A204.1 (cell line): ENCODE data around the gene LTA.
A peak's percentile ranks its signal among the peaks of the same experiment; 100 is the strongest.
"Not testable (repeated sequence)": the region's sequence is repeated elsewhere in the genome, so short reads cannot be mapped to it uniquely, and the experiment has no call there.

ENCODE experiments used
- FAIRE-seq: peaks from 2 replicates; lab custom pipeline; 2012; peaks lifted over from hg19 to GRCh38; lab: Jason Lieb, UNC

The LTA gene

DNA sequence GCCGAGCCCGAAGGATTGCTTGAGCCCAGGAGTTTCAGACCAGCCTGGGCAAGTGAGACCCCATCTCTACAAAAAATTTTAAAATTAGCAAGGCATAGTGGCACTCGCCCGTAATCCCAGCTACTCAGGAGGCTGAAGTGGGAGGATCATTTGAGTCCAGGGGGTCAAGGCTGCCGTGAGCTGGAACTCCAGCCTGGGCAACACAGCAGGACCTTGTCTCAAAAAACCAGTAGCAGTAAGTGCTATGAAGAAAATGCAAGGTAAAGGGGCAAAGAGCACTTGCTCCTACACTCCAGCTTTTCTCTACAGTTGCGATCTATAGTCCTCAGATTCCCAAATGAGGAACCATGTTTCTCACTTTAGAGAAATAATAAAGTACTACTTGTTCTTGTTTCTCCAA, 28.4 kb upstream of the LTA start:
- FAIRE-seq, result no peak

DNA sequence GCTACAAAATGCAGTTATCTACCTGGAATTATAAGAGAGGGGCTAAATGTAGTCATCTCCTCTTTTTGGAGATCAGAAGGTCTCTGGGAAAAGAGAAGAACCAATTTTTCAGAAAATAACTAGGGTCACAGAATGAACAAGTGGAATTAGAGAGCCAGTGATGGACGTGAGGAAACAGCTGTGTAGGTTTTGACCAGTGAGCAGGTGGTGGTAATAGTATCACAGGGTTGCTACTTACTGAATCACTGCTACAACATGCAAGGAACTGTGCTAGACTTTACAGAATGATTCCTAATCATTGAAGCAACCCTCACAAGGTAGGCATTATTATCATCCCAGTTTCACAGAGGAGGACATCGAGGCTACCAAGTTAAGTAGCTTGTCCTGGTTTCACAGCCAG, 27.4 kb upstream of the LTA start:
- no peak for FAIRE-seq

- no peak for FAIRE-seq
These were observed 26.8 kb upstream of the LTA start for GRCh38 chr6:31545291-31545690.

GRCh38 chr6:31546339-31546957, 25.6 kb upstream of the LTA start, which contains the start of gene ATP6V1G2:
TSS of gene ATP6V1G2 (minus strand) at chr6:31546608. CDS start at chr6:31546559, 49 bp downstream.
- FAIRE-seq, result no peak

GRCh38 chr6:31546958-31547726, 24.9 kb upstream of the LTA start, which contains the start of gene NFKBIL1:
TSS of gene NFKBIL1 (plus strand) at chr6:31547608. CDS start at chr6:31547695, 87 bp downstream.
- peak; percentile 90 for FAIRE-seq

DNA sequence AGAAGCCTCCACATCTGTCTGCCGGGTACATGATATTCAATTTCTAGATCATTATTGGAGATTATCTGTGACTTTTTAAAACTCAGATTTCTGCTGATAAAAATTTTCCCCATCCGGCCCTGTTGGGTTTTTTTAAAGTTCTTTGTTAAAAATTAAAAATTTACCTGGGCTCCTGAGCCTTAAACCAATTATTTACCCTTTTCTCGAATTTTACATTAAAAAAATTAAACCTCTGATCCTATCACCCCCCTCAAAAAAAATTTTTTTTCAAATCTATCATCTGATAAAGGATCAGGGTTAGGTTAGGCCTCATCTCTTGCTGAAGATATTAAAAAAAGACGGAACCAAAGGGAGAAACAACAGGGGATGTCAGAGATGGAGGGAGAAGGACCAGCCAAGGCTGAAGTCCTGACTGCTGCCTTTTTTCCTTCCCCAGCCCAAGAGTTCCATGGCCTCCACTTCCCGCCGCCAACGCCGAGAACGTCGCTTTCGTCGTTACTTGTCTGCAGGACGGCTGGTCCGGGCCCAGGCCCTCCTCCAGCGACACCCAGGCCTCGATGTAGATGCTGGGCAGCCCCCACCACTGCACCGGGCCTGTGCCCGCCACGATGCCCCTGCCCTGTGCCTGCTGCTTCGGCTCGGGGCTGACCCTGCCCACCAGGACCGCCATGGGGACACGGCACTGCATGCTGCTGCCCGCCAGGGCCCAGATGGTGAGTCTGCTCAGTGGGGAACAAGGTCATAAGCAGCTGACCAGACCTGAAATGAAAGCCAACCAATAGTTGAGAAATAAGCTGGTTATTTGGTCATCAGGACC, 24.2 kb upstream of the LTA start:
- FAIRE-seq, result no peak

- FAIRE-seq, result no peak
These were observed 23.6 kb upstream of the LTA start for GRCh38 chr6:31548544-31548873.

DNA sequence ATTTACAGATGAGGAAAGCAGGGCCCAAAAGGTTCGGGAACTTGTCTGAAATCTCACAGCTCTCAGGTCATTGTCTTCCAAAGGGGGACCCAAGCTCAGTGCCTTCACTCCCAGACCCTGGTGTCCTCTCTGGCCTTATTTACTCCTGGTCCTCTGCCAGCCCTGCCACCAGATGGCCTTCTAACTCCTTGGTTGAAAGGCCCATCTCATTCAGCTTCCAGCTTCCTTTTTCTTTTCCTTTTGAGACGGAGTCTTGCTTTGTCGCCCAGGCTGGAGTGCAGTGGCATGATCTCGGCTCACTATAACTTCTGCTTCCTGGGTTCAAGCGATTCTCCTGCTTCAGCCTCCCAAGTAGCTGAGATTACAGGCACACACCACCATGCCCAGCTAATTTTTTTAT, 20.7 kb upstream of the LTA start:
- not testable (repeated sequence) for FAIRE-seq

- FAIRE-seq, result no peak
These were observed 15.8 kb upstream of the LTA start for GRCh38 chr6:31556307-31556706.

DNA sequence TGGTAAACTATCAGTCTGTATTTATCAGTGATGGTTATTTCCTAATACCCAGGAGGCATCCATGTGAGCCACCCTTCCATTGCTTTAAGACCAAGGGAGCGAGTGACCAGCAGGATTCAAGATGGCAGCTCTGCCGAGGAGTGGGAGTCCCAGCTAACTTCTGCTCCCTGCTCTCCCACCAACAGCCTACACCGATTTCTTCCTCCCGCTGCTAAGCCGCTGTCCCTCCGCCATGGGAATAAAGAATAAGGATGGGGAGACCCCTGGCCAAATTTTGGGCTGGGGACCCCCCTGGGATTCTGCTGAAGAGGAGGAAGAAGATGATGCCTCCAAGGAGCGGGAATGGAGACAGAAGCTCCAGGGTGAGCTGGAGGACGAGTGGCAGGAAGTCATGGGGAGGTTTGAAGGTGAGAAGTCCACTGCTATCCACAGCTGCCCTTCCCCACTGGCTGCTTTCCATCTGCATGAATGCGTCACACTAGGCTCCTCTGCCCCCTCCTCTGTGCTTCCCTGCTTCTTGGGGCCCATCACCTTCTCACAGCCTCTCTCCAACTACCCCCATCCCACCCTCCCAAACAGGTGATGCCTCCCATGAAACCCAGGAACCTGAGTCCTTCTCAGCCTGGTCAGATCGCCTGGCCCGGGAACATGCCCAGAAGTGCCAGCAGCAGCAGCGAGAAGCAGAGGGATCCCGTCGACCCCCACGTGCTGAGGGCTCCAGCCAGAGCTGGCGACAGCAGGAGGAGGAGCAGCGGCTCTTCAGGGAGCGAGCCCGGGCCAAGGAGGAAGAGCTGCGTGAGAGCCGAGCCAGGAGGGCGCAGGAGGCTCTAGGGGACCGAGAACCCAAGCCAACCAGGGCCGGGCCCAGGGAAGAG, 14.4 kb upstream of the LTA start:
- no peak for FAIRE-seq

DNA sequence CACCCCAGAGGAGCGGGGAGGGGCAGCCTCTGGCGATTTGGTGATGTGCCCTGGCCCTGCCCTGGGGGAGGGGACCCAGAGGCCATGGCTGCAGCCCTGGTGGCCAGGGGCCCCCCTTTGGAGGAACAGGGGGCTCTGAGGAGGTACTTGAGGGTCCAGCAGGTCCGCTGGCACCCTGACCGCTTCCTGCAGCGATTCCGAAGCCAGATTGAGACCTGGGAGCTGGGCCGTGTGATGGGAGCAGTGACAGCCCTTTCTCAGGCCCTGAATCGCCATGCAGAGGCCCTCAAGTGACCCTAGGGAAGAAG, 13.8 kb upstream of the LTA start:
- FAIRE-seq, result no peak

GRCh38 chr6:31558631-31559500, 13.2 kb upstream of the LTA start:
- FAIRE-seq, result no peak

DNA sequence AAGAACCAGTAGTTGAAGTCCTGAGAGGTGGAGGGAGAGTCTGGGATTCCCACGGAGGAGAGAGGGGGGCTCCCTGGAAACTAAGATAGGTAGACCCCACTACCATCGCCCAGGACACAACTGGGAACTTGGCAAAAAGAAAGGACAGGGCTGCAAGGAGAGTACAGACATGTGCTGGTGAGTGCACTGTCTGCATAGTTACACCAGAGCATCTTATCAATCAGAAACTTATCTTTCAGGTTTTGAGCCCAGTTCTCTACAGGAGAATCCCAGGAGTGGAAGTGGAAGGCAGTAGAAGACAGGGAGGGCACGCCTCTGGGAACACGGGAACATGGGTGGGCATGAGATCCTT, 12.5 kb upstream of the LTA start:
- FAIRE-seq, result no peak

DNA sequence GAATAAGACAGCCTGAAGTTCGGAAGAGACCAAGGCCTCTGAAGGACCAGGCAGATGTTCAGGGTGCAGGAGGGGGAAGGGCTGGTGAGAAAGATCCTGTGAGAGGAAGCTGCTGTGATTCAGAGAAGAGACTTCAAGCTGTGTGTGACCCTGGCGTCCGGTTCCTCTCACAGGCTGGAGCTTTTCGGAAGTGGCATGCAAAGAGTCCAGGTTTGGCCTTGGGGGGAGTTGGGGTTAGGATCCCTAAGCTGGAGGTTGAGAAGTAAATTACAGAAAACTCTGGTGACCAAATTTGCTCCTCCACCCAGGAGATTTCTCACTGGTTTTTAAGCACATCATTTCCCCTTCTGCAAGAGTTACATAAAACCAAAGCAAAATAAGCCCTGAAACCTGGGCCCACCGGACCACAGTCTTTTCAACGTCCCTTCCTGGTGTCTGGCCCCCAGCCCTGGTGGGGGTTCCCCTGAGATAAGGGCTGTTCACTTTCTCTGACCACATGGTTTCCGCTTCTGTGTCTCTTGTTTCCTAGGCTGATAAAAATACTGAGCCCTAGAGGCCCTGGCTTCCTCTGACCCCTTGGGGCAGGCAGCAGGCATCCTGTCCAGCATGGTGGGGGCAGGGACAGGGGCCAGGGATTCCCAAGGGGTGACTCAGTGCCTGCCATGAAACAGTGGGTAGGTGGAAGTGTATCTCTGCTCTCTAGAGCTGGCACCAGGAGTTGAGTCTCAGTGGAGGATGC, 12.0 kb upstream of the LTA start:
- no peak for FAIRE-seq

DNA sequence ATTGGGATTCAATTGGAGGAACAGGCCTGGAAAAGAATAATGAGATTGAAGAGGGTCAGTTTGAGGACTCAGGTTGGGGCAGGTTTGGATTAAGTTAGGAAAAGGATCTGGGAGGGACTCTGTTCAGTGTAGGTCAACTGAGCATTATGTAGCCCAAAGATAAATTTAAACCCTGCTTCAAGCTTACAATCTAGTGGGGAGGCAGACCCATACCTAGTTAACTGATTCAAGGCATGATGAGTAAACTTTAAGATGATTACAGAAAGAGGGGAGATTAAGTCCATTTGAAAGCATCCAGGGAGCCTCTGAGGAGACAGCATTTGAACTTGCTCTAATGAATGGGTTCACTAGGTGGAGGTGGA, 11.4 kb upstream of the LTA start:
- no peak for FAIRE-seq

DNA sequence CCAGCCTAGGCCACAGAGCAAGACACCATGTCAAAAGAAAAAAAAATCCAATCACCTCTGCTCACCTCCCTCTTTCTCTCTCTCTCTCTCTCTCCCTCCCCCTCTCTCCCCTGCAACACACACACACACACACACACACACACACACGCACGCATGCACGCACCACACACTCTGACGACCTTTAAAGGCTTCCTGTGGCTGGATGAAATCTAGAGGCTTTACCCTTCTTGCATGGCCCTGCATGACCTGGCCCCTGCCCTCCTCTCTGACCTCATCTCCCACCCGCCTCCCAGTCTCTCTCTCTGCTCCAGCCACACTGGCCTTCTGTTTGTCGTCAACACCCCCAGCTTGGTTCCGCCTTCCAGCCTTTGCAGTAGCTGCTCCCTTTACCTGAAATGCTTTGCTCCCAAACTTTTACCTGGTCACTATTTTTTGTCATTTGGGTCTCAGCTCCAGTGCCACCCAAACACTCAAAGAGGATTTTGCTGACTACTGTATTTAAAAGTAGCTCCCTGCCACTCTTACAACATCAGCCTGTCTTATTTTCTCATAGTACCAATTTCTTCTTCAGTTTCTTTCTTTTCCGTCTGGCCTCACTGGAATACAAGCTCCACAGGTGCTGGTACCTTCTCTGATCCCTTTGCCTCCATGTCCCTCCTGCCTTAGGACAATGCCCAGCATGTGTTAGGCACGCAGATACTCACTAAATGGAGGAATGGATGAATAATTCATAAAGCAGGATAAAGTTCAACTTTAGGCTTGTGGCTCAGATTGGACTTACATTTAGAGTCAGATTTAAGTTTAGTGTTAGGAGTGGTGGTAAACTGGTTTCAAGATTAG, 4.3 kb upstream of the LTA start:
- no peak for FAIRE-seq

DNA sequence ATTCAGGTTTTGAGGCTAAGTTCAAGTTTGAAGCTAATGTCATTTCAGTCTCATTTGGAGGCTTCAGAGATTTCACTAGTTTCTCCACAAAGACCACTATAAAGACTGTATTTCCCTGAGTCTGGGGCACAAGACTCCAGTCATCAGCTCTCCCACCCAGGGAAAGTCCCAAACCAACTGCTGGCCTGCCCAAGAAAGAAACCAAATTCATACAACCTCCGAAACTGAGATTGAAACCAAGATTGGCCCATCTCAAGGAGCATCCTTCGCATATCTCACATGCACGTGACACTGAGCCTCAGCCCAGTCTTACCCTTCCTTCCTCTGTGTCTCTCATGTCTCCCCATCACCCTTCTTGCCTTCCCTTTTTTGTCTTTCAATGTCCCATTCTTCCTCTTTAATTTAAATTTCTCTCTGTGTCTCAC, 3.5 kb upstream of the LTA start:
- FAIRE-seq, result no peak

DNA sequence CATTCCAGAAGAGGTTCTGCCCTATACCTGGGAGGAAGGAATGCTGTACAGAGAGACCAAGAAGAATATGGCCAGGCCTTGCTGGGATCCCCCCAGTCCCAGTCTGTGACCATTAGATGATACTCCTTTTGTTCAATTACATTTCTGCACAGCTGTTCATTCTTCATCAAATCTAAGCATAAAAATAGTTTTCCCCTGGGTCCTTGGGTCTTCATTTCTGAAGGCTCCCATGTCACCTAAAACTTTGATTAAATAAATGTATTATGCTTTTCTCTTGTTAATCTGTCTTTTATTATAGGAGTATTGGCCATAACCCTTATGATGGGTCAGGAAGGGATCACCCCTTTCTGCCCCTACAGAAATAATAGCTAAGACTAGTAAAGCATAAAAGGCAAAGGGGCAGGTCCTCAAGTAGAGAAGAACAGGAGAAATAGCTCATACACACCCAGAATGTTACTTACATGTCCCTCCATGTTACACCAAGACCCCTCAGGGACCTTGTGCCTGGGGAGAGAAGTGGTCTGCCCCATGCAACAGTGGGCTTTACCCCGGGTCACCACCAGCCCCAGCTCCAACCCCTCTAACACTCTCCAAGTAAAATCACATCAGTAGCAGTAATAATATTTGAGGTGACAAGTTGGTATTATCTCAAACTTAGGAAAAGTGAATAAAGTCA, 2.1 kb upstream of the LTA start:
- FAIRE-seq, result no peak
